ENCODE measurements around the gene SLC25A1. TPM values are rescaled to one million over a fixed set of nuclear protein-coding genes. Genes with fewer than 3 reads are reported as not detected.

The SLC25A1 gene
- total RNA-seq, 1 experiment from 2014 or later: 81.6 TPM

GRCh38 chr22:19143967-19144400 lies 34.6 kb downstream of the SLC25A1 start:
- intact Hi-C loops (cut with micrococcal nuclease): loop anchor here (2.0 kb wide), 1 partner anchor 35 kb away; the partner anchor contains the start of gene SLC25A1
- Histone ChIP-seq H2AFZ (ENCODE audit: low read length) (peak overlapping the region; percentile 73), H3K27ac (ENCODE audit: low read length) (0 out of 2 replicates have a peak overlapping the region, but pooled peaks have one; percentile 9), H3K4me1 (ENCODE audit: insufficient read depth, low read length) (no peaks in the 10 kb centered on the region), H3F3A (ENCODE audit: low read length, unreplicated experiment) (no peaks in the 10 kb centered on the region), H3K4me3 (ENCODE audit: low read length) (peak overlapping the region; percentile 100), H3K9me2 (replicated peaks; ENCODE audit: low read length) (no peaks in the 10 kb centered on the region), H3K36me3 (ENCODE audit: low read depth, low read length) (peaks cover 6% of the 10 kb centered on the region; the same call in 1 of the 2 replicates), H3K27me3 (ENCODE audit: low read length) (no peaks in the 10 kb centered on the region), H3K4me2 (ENCODE audit: low read length) (peak overlapping the region; percentile 98), H3K9me3 (ENCODE audit: low read length) (no peaks in the 10 kb centered on the region), H3K9ac (ENCODE audit: low read length) (peak overlapping the region; percentile 95), H3K79me2 (ENCODE audit: low read length) (peaks cover 18% of the 10 kb centered on the region), H4K20me1 (ENCODE audit: low read length) (no peaks in the 10 kb centered on the region)
- ChIA-PET CTCF (interaction anchor here (0.5 to 1.1 kb wide), 3 partner anchors 8 to 486 kb away, joined by 3 to 4 read pairs (median 3); no protein-coding TSS in a partner anchor), POLR2A (ENCODE audit: unreplicated experiment) (interaction anchor here (1.1 kb wide), 1 partner anchor 29 kb away, joined by 3 read pairs; no protein-coding TSS in a partner anchor)
- BruUV-seq (replicated peaks): TSS peak; percentile 69
- TF ChIP-seq EZH2phosphoT487 (IDR thresholded peaks at IDR 0.05; ENCODE audit: borderline replicate concordance, low read length) (no peak), EZH2 (IDR thresholded peaks at IDR 0.05; ENCODE audit: low read length, unreplicated experiment) (no peak)
- TF ChIP-seq, protein P1, sequence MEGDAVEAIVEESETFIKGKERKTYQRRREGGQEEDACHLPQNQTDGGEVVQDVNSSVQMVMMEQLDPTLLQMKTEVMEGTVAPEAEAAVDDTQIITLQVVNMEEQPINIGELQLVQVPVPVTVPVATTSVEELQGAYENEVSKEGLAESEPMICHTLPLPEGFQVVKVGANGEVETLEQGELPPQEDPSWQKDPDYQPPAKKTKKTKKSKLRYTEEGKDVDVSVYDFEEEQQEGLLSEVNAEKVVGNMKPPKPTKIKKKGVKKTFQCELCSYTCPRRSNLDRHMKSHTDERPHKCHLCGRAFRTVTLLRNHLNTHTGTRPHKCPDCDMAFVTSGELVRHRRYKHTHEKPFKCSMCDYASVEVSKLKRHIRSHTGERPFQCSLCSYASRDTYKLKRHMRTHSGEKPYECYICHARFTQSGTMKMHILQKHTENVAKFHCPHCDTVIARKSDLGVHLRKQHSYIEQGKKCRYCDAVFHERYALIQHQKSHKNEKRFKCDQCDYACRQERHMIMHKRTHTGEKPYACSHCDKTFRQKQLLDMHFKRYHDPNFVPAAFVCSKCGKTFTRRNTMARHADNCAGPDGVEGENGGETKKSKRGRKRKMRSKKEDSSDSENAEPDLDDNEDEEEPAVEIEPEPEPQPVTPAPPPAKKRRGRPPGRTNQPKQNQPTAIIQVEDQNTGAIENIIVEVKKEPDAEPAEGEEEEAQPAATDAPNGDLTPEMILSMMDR (conservative IDR thresholded peaks at IDR 0.05; ENCODE audit: low read depth, low read length): no peak
- ATAC-seq: peak; percentile 39
- DNase-seq: no peak

GRCh38 chr22:19143212-19143611 lies 35.3 kb downstream of the SLC25A1 start:
- H3K79me2 ChIP-seq (ENCODE audit: low read length): peaks cover 18% of the 10 kb centered on the region
- no peaks in the 10 kb centered on the region for H3K9me2 ChIP-seq (replicated peaks; ENCODE audit: low read length)
- H3K4me3 ChIP-seq (ENCODE audit: low read length): peak overlapping the region; percentile 100
- no peaks in the 10 kb centered on the region for H3K27me3 ChIP-seq (ENCODE audit: low read length)
- no peak overlapping the region for H3K27ac ChIP-seq (ENCODE audit: low read length)
- BruUV-seq (replicated peaks): no TSS peak
- CTCF ChIA-PET: no interaction called here
- peak overlapping the region; percentile 98 for H3K4me2 ChIP-seq (ENCODE audit: low read length)
- no peaks in the 10 kb centered on the region for H4K20me1 ChIP-seq (ENCODE audit: low read length)
- no peak overlapping the region; the same call in 1 of the 2 replicates for H3K9ac ChIP-seq (ENCODE audit: low read length)
- H3K9me3 ChIP-seq (ENCODE audit: low read length): no peaks in the 10 kb centered on the region
- intact Hi-C loops (cut with micrococcal nuclease): no loop called here
- TF ChIP-seq EZH2 (IDR thresholded peaks at IDR 0.05; ENCODE audit: low read length, unreplicated experiment): no peak
- H2AFZ ChIP-seq (ENCODE audit: low read length): no peak overlapping the region
- no peak for ATAC-seq
- H3K4me1 ChIP-seq (ENCODE audit: insufficient read depth, low read length): no peaks in the 10 kb centered on the region
- peaks cover 6% of the 10 kb centered on the region; the same call in 1 of the 2 replicates for H3K36me3 ChIP-seq (ENCODE audit: low read depth, low read length)
- POLR2A ChIA-PET (ENCODE audit: unreplicated experiment): interaction anchor here (1.1 kb wide), 1 partner anchor 30 kb away, joined by 3 read pairs; no protein-coding TSS in a partner anchor
- no peak for DNase-seq
- H3F3A ChIP-seq (ENCODE audit: low read length, unreplicated experiment): no peaks in the 10 kb centered on the region

GRCh38 chr22:19142394-19142793 lies 36.1 kb downstream of the SLC25A1 start:
- POLR2A ChIA-PET (ENCODE audit: unreplicated experiment): no interaction called here
- CTCF ChIA-PET: no interaction called here
- Histone ChIP-seq H3K9me3 (ENCODE audit: low read length) (no peaks in the 10 kb centered on the region), H4K20me1 (ENCODE audit: low read length) (no peaks in the 10 kb centered on the region), H3K4me2 (ENCODE audit: low read length) (no peak overlapping the region), H3F3A (ENCODE audit: low read length, unreplicated experiment) (no peaks in the 10 kb centered on the region), H3K4me3 (ENCODE audit: low read length) (no peak overlapping the region), H3K79me2 (ENCODE audit: low read length) (peaks cover 18% of the 10 kb centered on the region), H3K4me1 (ENCODE audit: insufficient read depth, low read length) (no peaks in the 10 kb centered on the region), H3K36me3 (ENCODE audit: low read depth, low read length) (peaks cover 6% of the 10 kb centered on the region; the same call in 1 of the 2 replicates), H3K27ac (ENCODE audit: low read length) (no peak overlapping the region), H3K9ac (ENCODE audit: low read length) (no peak overlapping the region), H2AFZ (ENCODE audit: low read length) (no peak overlapping the region), H3K27me3 (ENCODE audit: low read length) (no peaks in the 10 kb centered on the region), H3K9me2 (replicated peaks; ENCODE audit: low read length) (no peaks in the 10 kb centered on the region)
- intact Hi-C loops (cut with micrococcal nuclease): no loop called here
- no peak for DNase-seq
- BruUV-seq (replicated peaks): no TSS peak
- TF ChIP-seq EZH2phosphoT487 (IDR thresholded peaks at IDR 0.05; ENCODE audit: borderline replicate concordance, low read length): no peak
- TF ChIP-seq, protein P1 (conservative IDR thresholded peaks at IDR 0.05; ENCODE audit: low read depth, low read length): no peak
- no peak for TF ChIP-seq EZH2 (IDR thresholded peaks at IDR 0.05; ENCODE audit: low read length, unreplicated experiment)
- no peak for ATAC-seq
